IMR-90 (cell line): ENCODE data around the gene OPTC. TPM values are rescaled to one million over a fixed set of nuclear protein-coding genes. Genes with fewer than 3 reads are reported as not detected.
A peak's percentile ranks its signal among the peaks of the same experiment; 100 is the strongest.

Experiments
- ATAC-seq: fragments of 200-7000 bp; cut with Tn5 transposase; 2 replicates; pipeline ENCODE4 v1.9.1; 2020; ENCODE audit warnings: low read depth, mild to moderate bottlenecking, moderate library complexity
- BruUV-seq: library from RNA; stranded (reverse); fragments of 400-500 nt; replicated peaks from 2 replicates; lab custom pipeline; 2021; lab: Mats Ljungman, UMichigan
- CTCF ChIA-PET: fragments of 300-600 bp; formaldehyde crosslinking; extraction: SDS; loops from one replicate; lab custom pipeline; 2021; ENCODE audit warnings: antibody characterized with exemption; lab: Yijun Ruan, JAX
- POLR2A ChIA-PET: fragments of 300-600 bp; sonication (Branson Sonifier 250); formaldehyde crosslinking; loops from one replicate; lab custom pipeline; 2022; ENCODE audit warnings: antibody characterized with exemption; ENCODE audit not compliant: unreplicated experiment; lab: Charles Lee
- DNase-seq: peaks from one replicate; pipeline ENCODE4 v3.0.0; 2013
- H2AFZ ChIP-seq: replicated peaks from 2 replicates; pipeline ENCODE3; 2013; ENCODE audit warnings: low read length, mild to moderate bottlenecking; ENCODE audit not compliant: poor library complexity
- H2AK5ac ChIP-seq: 2 replicates; pipeline ENCODE4 v1.6.1; 2013; ENCODE audit warnings: low read depth, low read length, inconsistent platforms
- H2AK9ac ChIP-seq: replicated peaks from 2 replicates; pipeline ENCODE3; 2013; ENCODE audit warnings: mild to moderate bottlenecking, low read depth, low read length, moderate library complexity; ENCODE audit not compliant: poor library complexity
- H2BK120ac ChIP-seq: 2 replicates; pipeline ENCODE4 v1.6.1; 2013; ENCODE audit warnings: low read depth, low read length, inconsistent platforms
- H2BK15ac ChIP-seq: 3 replicates; pipeline ENCODE4 v1.6.1; 2013; ENCODE audit warnings: low read depth, low read length, inconsistent platforms
- H2BK20ac ChIP-seq: 2 replicates; pipeline ENCODE4 v1.6.1; 2013; ENCODE audit warnings: low read depth, mild to moderate bottlenecking, inconsistent platforms, low read length, moderate library complexity
- H2BK5ac ChIP-seq: 2 replicates; pipeline ENCODE4 v1.6.1; 2013; ENCODE audit warnings: mild to moderate bottlenecking, low read depth, low read length, inconsistent platforms; ENCODE audit not compliant: poor library complexity, severe bottlenecking
- H3K14ac ChIP-seq: replicated peaks from 2 replicates; pipeline ENCODE4 v1.6.1; 2013; ENCODE audit warnings: low read depth, low read length, inconsistent platforms
- H3K18ac ChIP-seq: 2 replicates; pipeline ENCODE4 v1.6.1; 2013; ENCODE audit warnings: low read depth, low read length, control low read depth
- H3K23ac ChIP-seq: 2 replicates; pipeline ENCODE4 v1.6.1; 2013; ENCODE audit warnings: low read depth, low read length, inconsistent platforms
- H3K27ac ChIP-seq: 2 replicates; pipeline ENCODE4 v1.5.1; 2013; ENCODE audit warnings: mild to moderate bottlenecking, control low read depth, low read length; ENCODE audit not compliant: insufficient read depth
- H3K27me3 ChIP-seq: 2 replicates; pipeline ENCODE4 v1.6.1; 2013; ENCODE audit warnings: low read length; ENCODE audit not compliant: control insufficient read depth, insufficient read depth
- H3K36me3 ChIP-seq: 2 replicates; pipeline ENCODE4 v1.6.1; 2013; ENCODE audit warnings: low read length, mixed read lengths; ENCODE audit not compliant: control insufficient read depth, insufficient read depth
- H3K4ac ChIP-seq: 2 replicates; pipeline ENCODE4 v1.6.1; 2013; ENCODE audit warnings: low read depth, low read length, inconsistent platforms
- H3K4me1 ChIP-seq: 2 replicates; pipeline ENCODE4 v1.6.1; 2013; ENCODE audit warnings: low read length, mixed read lengths; ENCODE audit not compliant: control insufficient read depth, insufficient read depth
- H3K4me2 ChIP-seq: 2 replicates; pipeline ENCODE4 v1.6.1; 2013; ENCODE audit warnings: low read depth, mild to moderate bottlenecking, control low read depth, low read length, moderate library complexity
- H3K4me3 ChIP-seq: 2 replicates; pipeline ENCODE4 v1.5.1; 2013; ENCODE audit warnings: low read depth, mild to moderate bottlenecking, control low read depth, low read length, moderate library complexity; ENCODE audit not compliant: insufficient read depth
- H3K56ac ChIP-seq: 2 replicates; pipeline ENCODE4 v1.6.1; 2013; ENCODE audit warnings: low read length, inconsistent platforms; ENCODE audit not compliant: insufficient read depth; ENCODE audit errors: extremely low read depth
- H3K79me1 ChIP-seq, 2 experiments: 2 replicates each; pipeline ENCODE4 v1.6.1; 2013; ENCODE audit warnings: low read length in 2 of 2, inconsistent platforms in 1 of 2, low read depth in 1 of 2
- H3K9ac ChIP-seq: 2 replicates; pipeline ENCODE4 v1.6.1; 2013; ENCODE audit warnings: low read depth, low read length, control low read depth
- H3K9me1 ChIP-seq: 2 replicates; pipeline ENCODE4 v1.6.1; 2013; ENCODE audit warnings: low read length, inconsistent platforms; ENCODE audit not compliant: insufficient read depth
- H3K9me3 ChIP-seq: 2 replicates; pipeline ENCODE4 v1.6.1; 2013; ENCODE audit warnings: low read length; ENCODE audit not compliant: control insufficient read depth, insufficient read depth
- H4K20me1 ChIP-seq: 2 replicates; pipeline ENCODE4 v1.6.1; 2013; ENCODE audit warnings: low read length, inconsistent platforms; ENCODE audit not compliant: insufficient read depth
- H4K5ac ChIP-seq: 2 replicates; pipeline ENCODE4 v1.6.1; 2013; ENCODE audit warnings: mild to moderate bottlenecking, low read depth, low read length, control low read depth
- H4K8ac ChIP-seq, 2 experiments: 2 replicates each; pipeline ENCODE4 v1.6.1; 2013; ENCODE audit warnings: low read depth in 2 of 2, low read length in 2 of 2, control low read depth in 1 of 2, inconsistent platforms in 1 of 2
- H4K91ac ChIP-seq: 2 replicates; pipeline ENCODE4 v1.6.1; 2013; ENCODE audit warnings: low read depth, low read length, inconsistent platforms; ENCODE audit not compliant: insufficient read depth
- BHLHE40 ChIP-seq: fragments of 150-350 bp; IDR thresholded peaks from 2 replicates; pipeline ENCODE4 v1.6.1; 2016; ENCODE audit warnings: mild to moderate bottlenecking, low read depth, low read length
- CEBPB ChIP-seq: IDR thresholded peaks from 2 replicates; pipeline ENCODE4 v1.6.1; 2012; ENCODE audit warnings: low read depth, low read length, improper control_type of control experiment
- CHD1 ChIP-seq: IDR thresholded peaks from 2 replicates; pipeline ENCODE4 v1.6.1; 2012; ENCODE audit warnings: low read depth, low read length, improper control_type of control experiment
- CTCF ChIP-seq: conservative IDR thresholded peaks from 2 replicates; pipeline ENCODE4 v1.5.1; 2012; ENCODE audit warnings: mild to moderate bottlenecking, low read depth, low read length, improper control_type of control experiment
- ELK1 ChIP-seq: fragments of 150-350 bp; IDR thresholded peaks from 2 replicates; pipeline ENCODE4 v1.6.1; 2016; ENCODE audit warnings: low read depth, mild to moderate bottlenecking, low read length, moderate library complexity, borderline replicate concordance
- FOS ChIP-seq: fragments of 150-350 bp; IDR thresholded peaks from 2 replicates; pipeline ENCODE4 v1.6.1; 2016; ENCODE audit warnings: low read depth, low read length
- MAFK ChIP-seq: IDR thresholded peaks from 2 replicates; pipeline ENCODE4 v1.6.1; 2012; ENCODE audit warnings: low read depth, low read length, improper control_type of control experiment
- MAZ ChIP-seq: IDR thresholded peaks from 2 replicates; pipeline ENCODE4 v1.6.1; 2012; ENCODE audit warnings: low read depth, mild to moderate bottlenecking, low read length, improper control_type of control experiment, moderate library complexity, borderline replicate concordance
- MXI1 ChIP-seq: IDR thresholded peaks from 2 replicates; pipeline ENCODE4 v1.6.1; 2012; ENCODE audit warnings: low read depth, mild to moderate bottlenecking, low read length, moderate library complexity, borderline replicate concordance
- NFE2L2 ChIP-seq: fragments of 150-350 bp; IDR thresholded peaks from 2 replicates; pipeline ENCODE4 v1.6.1; 2016; ENCODE audit warnings: low read depth, mild to moderate bottlenecking, low read length
- POLR2A ChIP-seq: IDR thresholded peaks from 2 replicates; pipeline ENCODE4 v1.6.1; 2012; ENCODE audit warnings: mild to moderate bottlenecking, low read depth, low read length
- RAD21 ChIP-seq: IDR thresholded peaks from 2 replicates; pipeline ENCODE4 v1.6.1; 2012; ENCODE audit warnings: low read length, improper control_type of control experiment
- RCOR1 ChIP-seq: IDR thresholded peaks from 2 replicates; pipeline ENCODE4 v1.6.1; 2012; ENCODE audit warnings: mild to moderate bottlenecking, low read length, improper control_type of control experiment; ENCODE audit not compliant: insufficient replicate concordance
- RFX5 ChIP-seq: IDR thresholded peaks from 2 replicates; pipeline ENCODE4 v1.8.0; 2012; ENCODE audit warnings: low read depth, mild to moderate bottlenecking, low read length, moderate library complexity
- SMC3 ChIP-seq: fragments of 150-350 bp; IDR thresholded peaks from 2 replicates; pipeline ENCODE4 v1.6.1; 2016; ENCODE audit warnings: low read depth, mild to moderate bottlenecking, antibody characterized with exemption, low read length, moderate library complexity
- WGBS, 2 experiments: methylation state at CpG; one replicate each; pipeline versions ENCODE4 v1.1.5 to v1.1.7; 2013; ENCODE audit warnings: missing lambda C conversion rate in 2 of 2; ENCODE audit not compliant: insufficient read length in 1 of 2; ENCODE audit errors: extremely low coverage in 2 of 2; 5-methylcytosine and 5-hydroxymethylcytosine counted together
- dilution Hi-C: fragments of 300-500 bp; cut with HindIII; formaldehyde crosslinking; loops from one replicate; pipeline ENCODE4 v1.14.3; 2018; ENCODE audit warnings: low sequenced_read_pairs; ENCODE audit not compliant: unreplicated experiment
- in situ Hi-C: fragments of 300-500 bp; cut with MboI; formaldehyde crosslinking; loops from 3 replicates; pipeline ENCODE4 v1.14.3; 2019; ENCODE audit warnings: low sequenced_read_pairs, inconsistent platforms, mixed read lengths
- intact Hi-C: fragments of 100-400 bp; cut with micrococcal nuclease; formaldehyde crosslinking; loops from 2 replicates; pipeline ENCODE4 v1.10.0; 2022
- polyA plus RNA-seq, 3 experiments: library from polyadenylated mRNA; depleted of rRNA; stranded (reverse); fragments of >200 nt; gene quantifications; 2 replicates each; pipeline ENCODE4 v1.2.3, GENCODE V29; 2012; ENCODE audit warnings: low replicate concordance in 1 of 3
- total RNA-seq: library from RNA; depleted of rRNA; stranded (reverse); fragments of >200 nt; gene quantifications from 2 replicates; pipeline ENCODE4 v1.2.3, GENCODE V29; 2012
- TF ChIP-seq, protein P1 (sequence below): fragments of 150-350 bp; IDR thresholded peaks from 2 replicates; pipeline ENCODE4 v1.6.1; 2017; ENCODE audit warnings: mild to moderate bottlenecking, antibody characterized with exemption, low read length, low read depth

The OPTC gene
- total and polyA plus RNA-seq, 2 of the 4 experiments (the other 2 are of a cell fraction), result not detected

GRCh38 chr1:203555076-203555475 lies 61.1 kb downstream of the OPTC start:
- intact Hi-C loops, result loop anchor here (5.0 kb wide), 1 partner anchor 242 kb away; the partner anchor contains the start of genes ZBED6 and ZC3H11A
- TF ChIP-seq SMC3 (no peak), RFX5 (no peak), MXI1 (no peak), MAFK (no peak), CHD1 (no peak), RCOR1 (no peak), BHLHE40 (no peak), RAD21 (no peak), NFE2L2 (no peak), CEBPB (no peak), POLR2A (no peak), ELK1 (no peak), CTCF (no peak), FOS (no peak), MAZ (no peak)
- TF ChIP-seq, protein P1, sequence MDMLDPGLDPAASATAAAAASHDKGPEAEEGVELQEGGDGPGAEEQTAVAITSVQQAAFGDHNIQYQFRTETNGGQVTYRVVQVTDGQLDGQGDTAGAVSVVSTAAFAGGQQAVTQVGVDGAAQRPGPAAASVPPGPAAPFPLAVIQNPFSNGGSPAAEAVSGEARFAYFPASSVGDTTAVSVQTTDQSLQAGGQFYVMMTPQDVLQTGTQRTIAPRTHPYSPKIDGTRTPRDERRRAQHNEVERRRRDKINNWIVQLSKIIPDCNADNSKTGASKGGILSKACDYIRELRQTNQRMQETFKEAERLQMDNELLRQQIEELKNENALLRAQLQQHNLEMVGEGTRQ, result no peak
- Histone ChIP-seq H2AK5ac (peak overlapping the region; percentile 96), H2BK15ac (peak overlapping the region; percentile 84), H3K9me3 (no peaks in the 10 kb centered on the region), H3K79me1 (peaks cover 0 to 23% of the 10 kb centered on the region in 2 experiments; a peak in 2 of 4 replicates), H3K4me3 (no peak overlapping the region), H2BK120ac (peak overlapping the region; percentile 100), H3K14ac (peak overlapping the region; percentile 94), H2BK5ac (peak overlapping the region; percentile 97), H3K27me3 (no peaks in the 10 kb centered on the region), H4K5ac (peak overlapping the region; percentile 18), H4K8ac (peak overlapping the region; percentile 84 to 97), H4K91ac (peak overlapping the region; percentile 98), H3K56ac (peak overlapping the region; percentile 81; the same call in 1 of the 2 replicates), H3K9me1 (peaks cover 37% of the 10 kb centered on the region), H3K4ac (peak overlapping the region; percentile 99), H4K20me1 (no peaks in the 10 kb centered on the region), H3K4me1 (peaks cover 33% of the 10 kb centered on the region), H3K27ac (peak overlapping the region; percentile 91), H3K23ac (peak overlapping the region; percentile 97), H3K4me2 (0 out of 2 replicates have a peak overlapping the region, but pooled peaks have one; percentile 3), H2BK20ac (peak overlapping the region; percentile 97), H2AK9ac (peak overlapping the region; percentile 99), H3K9ac (peak overlapping the region; percentile 26; the same call in 1 of the 2 replicates), H3K36me3 (no peaks in the 10 kb centered on the region), H2AFZ (peak overlapping the region; percentile 79), H3K18ac (peak overlapping the region; percentile 53)
- ATAC-seq (no peak), DNase-seq (no peak)
- POLR2A ChIA-PET, result no interaction called here
- dilution Hi-C loops, result no loop called here
- CTCF ChIA-PET, result no interaction called here
- no TSS peak for BruUV-seq
- in situ Hi-C loops, result no loop called here
- WGBS, 2 experiments, result no CpG with 5 or more reads among the region's 8 CpGs
